Measurements from ENCODE around the gene CBX2. TPM values are rescaled to one million over a fixed set of nuclear protein-coding genes. Genes with fewer than 3 reads are reported as not detected.

Gene CBX2
- polyA plus RNA-seq, 3 donors from 2014 or later = 0.33 TPM; not detected in 2

- H3K27ac Mint-ChIP-seq = peak overlapping the region in 1 of 6 donors; percentile 64
- H3K9me3 Mint-ChIP-seq = no peaks in the 10 kb centered on the region
- peaks cover 28 to 42% (median 33%) of the 10 kb centered on the region in 3 donors for H3K27me3 Mint-ChIP-seq (ENCODE audit: low read depth in 3 of 3)
Observed at GRCh38 chr17:79835953-79836509, 58.1 kb downstream of the CBX2 start.

GRCh38 chr17:79836510-79836971 is 58.6 kb downstream of the CBX2 start:
- no peak for DNase-seq
- peaks cover 30 to 47% (median 36%) of the 10 kb centered on the region in 3 donors for H3K27me3 Mint-ChIP-seq (ENCODE audit: low read depth in 3 of 3)
- peak overlapping the region in 4 of 6 donors; percentile 66 to 91 (median 82) for H3K27ac Mint-ChIP-seq
- H3K9me3 Mint-ChIP-seq = no peaks in the 10 kb centered on the region
- H3K4me3 Mint-ChIP-seq = peak overlapping the region; percentile 68 to 99 (median 95)
- H3K4me1 Mint-ChIP-seq = peaks cover 44 to 46% of the 10 kb centered on the region in 2 donors
- peaks cover 14 to 15% (median 14%) of the 10 kb centered on the region in 3 donors for H3K36me3 Mint-ChIP-seq

More at GRCh38 chr17:79835953-79836509, 58.1 kb downstream of the CBX2 start:
- H3K36me3 Mint-ChIP-seq = peaks cover 14 to 15% (median 14%) of the 10 kb centered on the region in 3 donors
- H3K4me1 Mint-ChIP-seq = peaks cover 44 to 46% of the 10 kb centered on the region in 2 donors
- DNase-seq = no peak
- H3K4me3 Mint-ChIP-seq = peak overlapping the region in 2 of 5 donors; percentile 18

- no peaks in the 10 kb centered on the region for H3K9me3 Mint-ChIP-seq
- peaks cover 49 to 50% of the 10 kb centered on the region in 2 donors for H3K4me1 Mint-ChIP-seq
- H3K36me3 Mint-ChIP-seq = peaks cover 14 to 15% (median 14%) of the 10 kb centered on the region in 3 donors
- H3K27me3 Mint-ChIP-seq (ENCODE audit: low read depth in 3 of 3) = peaks cover 34 to 53% (median 41%) of the 10 kb centered on the region in 3 donors
- peak overlapping the region; percentile 77 to 98 (median 86) for H3K27ac Mint-ChIP-seq
- peak overlapping the region; percentile 93 to 99 (median 95) for H3K4me3 Mint-ChIP-seq
- DNase-seq = peak; percentile 79 to 82 (median 82)
Observed at GRCh38 chr17:79836972-79837887, 59.3 kb downstream of the CBX2 start.

Other genes with a start within 250 kb of the CBX2 start
- gene RBFOX3, start 167.1 kb upstream of the CBX2 start, polyA plus RNA-seq = 1 to 10 TPM in 1 of 3 donors, under 1 TPM in 1, not detected in 1; 0.71 to 1.0 TPM
- under 1 TPM in 2 of 3 donors, not detected in 1; 0.16 to 0.22 TPM for gene ENPP7, start 47.2 kb upstream of the CBX2 start, polyA plus RNA-seq
- 1 to 10 TPM in 2 of 3 donors, not detected in 1; 1.4 to 2.5 TPM for gene CBX8, start 18.9 kb downstream of the CBX2 start, polyA plus RNA-seq
- gene CBX4, start 61.3 kb downstream of the CBX2 start, polyA plus RNA-seq = 1 to 10 TPM; 3.0 to 6.7 (median 4.9) TPM

Data from immature natural killer cell (primary cell).